Endothelial cell of umbilical vein (primary cell): Measurements from ENCODE around the gene PTBP3. TPM values are rescaled to one million over a fixed set of nuclear protein-coding genes. Genes with fewer than 3 reads are reported as not detected.

ENCODE experiments used
- BruUV-seq: library from RNA; stranded (reverse); fragments of 400-500 nt; replicated peaks from 2 replicates; lab custom pipeline; 2021; lab: Mats Ljungman, UMichigan
- CTCF ChIA-PET: fragments of 300-600, 350-600 bp; sonication (Branson Sonifier 250); formaldehyde crosslinking; loops from one replicate; lab custom pipeline; 2021; ENCODE audit warnings: antibody characterized with exemption, inconsistent platforms; lab: Charles Lee
- POLR2A ChIA-PET: fragments of 300-600, 350-600 bp; sonication (Branson Sonifier 250); formaldehyde crosslinking; loops from one replicate; lab custom pipeline; 2021; ENCODE audit warnings: antibody characterized with exemption, inconsistent platforms; lab: Charles Lee
- DNase-seq: peaks from one replicate; pipeline ENCODE4 v3.0.0-alpha.2; 2011; ENCODE audit warnings: low read depth, low spot score
- FAIRE-seq: peaks from 2 replicates; lab custom pipeline; 2011; peaks lifted over from hg19 to GRCh38; lab: Jason Lieb, UNC
- H2AFZ ChIP-seq: 2 replicates; pipeline ENCODE4 v1.6.0; 2012; ENCODE audit warnings: low read depth, low read length, control low read depth, inconsistent platforms
- H3K27ac ChIP-seq: 2 replicates; pipeline ENCODE4 v1.5.1; 2011; ENCODE audit warnings: low read depth, mild to moderate bottlenecking, control low read depth, low read length, moderate library complexity; ENCODE audit not compliant: insufficient read depth
- H3K27me3 ChIP-seq, 2 experiments: 2 replicates each; pipeline versions ENCODE4 v1.6.0 to v1.6.1; 2011; ENCODE audit warnings: low read length in 2 of 2, mixed read lengths in 1 of 2; ENCODE audit not compliant: control insufficient read depth in 2 of 2, insufficient read depth in 2 of 2
- H3K36me3 ChIP-seq, 2 experiments: 2 replicates in 1 of 2; 3 replicates in 1 of 2; pipeline ENCODE4 v1.5.1; 2011; ENCODE audit warnings: low read length in 2 of 2, mild to moderate bottlenecking in 1 of 2, moderate library complexity in 1 of 2; ENCODE audit not compliant: control insufficient read depth in 2 of 2, insufficient read depth in 2 of 2; ENCODE audit errors: extremely low read depth in 1 of 2
- H3K4me1 ChIP-seq: 3 replicates; pipeline ENCODE4 v1.5.1; 2011; ENCODE audit warnings: mild to moderate bottlenecking, low read length; ENCODE audit not compliant: control insufficient read depth, insufficient read depth; ENCODE audit errors: extremely low read depth
- H3K4me2 ChIP-seq: 2 replicates; pipeline ENCODE4 v1.6.1; 2011; ENCODE audit warnings: low read length, control low read depth, mixed read lengths; ENCODE audit not compliant: insufficient read depth
- H3K4me3 ChIP-seq, 3 experiments: fragments of 200-600 bp in 1 of 3; sonication (generic), shearing (Covaris generic) in 1 of 3; replicated peaks in 1 of 3; 2 replicates each; pipeline ENCODE4 v1.5.1; 2011 to 2016; ENCODE audit warnings: control low read depth in 3 of 3, low read length in 3 of 3, mild to moderate bottlenecking in 2 of 3, inconsistent platforms in 1 of 3, low read depth in 1 of 3, moderate library complexity in 1 of 3; ENCODE audit not compliant: insufficient read depth in 1 of 3
- H3K79me2 ChIP-seq: 2 replicates; pipeline ENCODE4 v1.6.0; 2012; ENCODE audit warnings: low read length, inconsistent platforms; ENCODE audit not compliant: control insufficient read depth, insufficient read depth
- H3K9ac ChIP-seq: replicated peaks from 2 replicates; pipeline ENCODE3; 2011; ENCODE audit warnings: low read length, control low read depth; ENCODE audit not compliant: insufficient read depth; ENCODE audit errors: extremely low read depth
- H3K9me1 ChIP-seq: replicated peaks from 3 replicates; pipeline ENCODE4 v1.6.0; 2011; ENCODE audit warnings: mild to moderate bottlenecking, low read length; ENCODE audit not compliant: control insufficient read depth, insufficient read depth; ENCODE audit errors: extremely low read depth
- H3K9me3 ChIP-seq: replicated peaks from 2 replicates; pipeline ENCODE4 v1.5.1; 2012; ENCODE audit warnings: low read length, inconsistent platforms; ENCODE audit not compliant: control insufficient read depth, insufficient read depth
- H4K20me1 ChIP-seq: replicated peaks from 2 replicates; pipeline ENCODE3; 2011; ENCODE audit warnings: mild to moderate bottlenecking, low read length; ENCODE audit not compliant: control insufficient read depth, insufficient read depth; ENCODE audit errors: extremely low read depth
- CTCF ChIP-seq, 2 donors: IDR thresholded peaks; 1 replicate in 1 of 2; 2 replicates in 1 of 2; pipeline ENCODE4 v1.5.1; 2011; ENCODE audit warnings: low read length in 2 of 2, mild to moderate bottlenecking in 2 of 2, moderate library complexity in 2 of 2, control low read depth in 1 of 2, inconsistent platforms in 1 of 2, low read depth in 1 of 2; ENCODE audit not compliant: insufficient read depth in 1 of 2; ENCODE audit errors: extremely low read depth in 1 of 2
- EZH2 ChIP-seq: IDR thresholded peaks from 2 replicates; pipeline ENCODE4 v1.6.1; 2012; ENCODE audit warnings: borderline replicate concordance, low read depth, mild to moderate bottlenecking, moderate library complexity, low read length, inconsistent platforms; ENCODE audit not compliant: severe bottlenecking
- FOS ChIP-seq: IDR thresholded peaks from 2 replicates; pipeline ENCODE4 v1.6.1; 2011; ENCODE audit warnings: mild to moderate bottlenecking, low read length, moderate library complexity, borderline replicate concordance; ENCODE audit not compliant: insufficient read depth
- GATA2 ChIP-seq: IDR thresholded peaks from 2 replicates; pipeline ENCODE4 v1.7.0; 2011; ENCODE audit warnings: low read depth, mild to moderate bottlenecking, moderate library complexity, mixed read lengths, low read length; ENCODE audit not compliant: insufficient read length, insufficient read depth
- JUN ChIP-seq: IDR thresholded peaks from 2 replicates; pipeline ENCODE4 v1.6.1; 2011; ENCODE audit warnings: borderline replicate concordance, low read depth; ENCODE audit not compliant: insufficient read length, insufficient read depth
- MAX ChIP-seq: IDR thresholded peaks from 2 replicates; pipeline ENCODE4 v1.6.1; 2011; ENCODE audit not compliant: insufficient read depth, insufficient read length
- MYC ChIP-seq: IDR thresholded peaks from one replicate; pipeline ENCODE4 v1.6.1; 2011; ENCODE audit warnings: mild to moderate bottlenecking, low read depth, low read length
- POLR2A ChIP-seq: IDR thresholded peaks from 2 replicates; pipeline ENCODE4 v1.6.1; 2012; ENCODE audit warnings: low read depth, mild to moderate bottlenecking, control low read depth, low read length
- POLR2AphosphoS5 ChIP-seq: IDR thresholded peaks from 2 replicates; pipeline ENCODE4 v1.6.1; 2012; ENCODE audit warnings: low read depth, mild to moderate bottlenecking, control low read depth, low read length, moderate library complexity; ENCODE audit not compliant: insufficient read depth
- dilution Hi-C: fragments of 300-500 bp; cut with MboI; formaldehyde crosslinking; loops from one replicate; pipeline ENCODE4 v1.15.0; 2019; ENCODE audit warnings: low sequenced_read_pairs; ENCODE audit not compliant: extremely low pct_ligation_motif_present
- intact Hi-C: fragments of 100-400 bp; cut with micrococcal nuclease; formaldehyde crosslinking; loops from one replicate; pipeline ENCODE4 v1.10.0; 2022
- polyA plus RNA-seq, 4 experiments: library from polyadenylated mRNA; depleted of rRNA in 3 of 4; stranded (reverse) in 3 of 4; unstranded in 1 of 4; fragments of >200 nt; gene quantifications; 2 replicates each; pipeline versions ENCODE4 v1.2.1 to v1.2.3, GENCODE V29; 2011 to 2012; ENCODE audit warnings: missing spikeins in 1 of 4
- total RNA-seq: library from RNA; stranded (reverse); gene quantifications from 2 replicates; pipeline ENCODE4 v1.2.3, GENCODE V29; 2021

The PTBP3 gene
- total and polyA plus RNA-seq, 2 donors (not counting 3 experiments of a cell fraction or from before 2014, with no cell fraction given): 42.4 to 75.0 TPM

- no peak for TF ChIP-seq CTCF (IDR thresholded peaks at IDR 0.05; ENCODE audit: extremely low read depth in 1 of 2, insufficient read depth in 1 of 2, low read depth in 1 of 2, low read length in 2 of 2)
- no peak for TF ChIP-seq GATA2
- TF ChIP-seq FOS: no peak
- no peak for TF ChIP-seq MAX
- TF ChIP-seq MYC: no peak
- TF ChIP-seq POLR2A: no peak
- TF ChIP-seq JUN: no peak
- TF ChIP-seq POLR2AphosphoS5: no peak
- TF ChIP-seq EZH2: no peak
- ChIA-PET CTCF (no interaction called here), POLR2A (no interaction called here)
- no peak overlapping the region for H2AFZ ChIP-seq
- no peak overlapping the region for H3K27ac ChIP-seq
- no TSS peak for BruUV-seq
- no peaks in the 10 kb centered on the region for H3K4me1 ChIP-seq
- H3K79me2 ChIP-seq: peaks cover 36% of the 10 kb centered on the region
- FAIRE-seq: no peak
- H3K9me1 ChIP-seq: no peaks in the 10 kb centered on the region
- no peak overlapping the region for H3K4me3 ChIP-seq
- H3K4me2 ChIP-seq: no peak overlapping the region
- no peaks in the 10 kb centered on the region for H3K27me3 ChIP-seq
- H3K9me3 ChIP-seq: peaks cover 3% of the 10 kb centered on the region
- H3K36me3 ChIP-seq: peaks cover 2 to 3% of the 10 kb centered on the region in 2 experiments
- peaks cover 3% of the 10 kb centered on the region for H4K20me1 ChIP-seq
- intact Hi-C loops (no loop called here), dilution Hi-C loops (no loop called here)
- DNase-seq: no peak
- no peak overlapping the region for H3K9ac ChIP-seq
These were observed 48.4 kb downstream of the PTBP3 start for GRCh38 chr9:112285056-112285455.
